ENCODE data around the gene CLPSL1. TPM values are rescaled to one million over a fixed set of nuclear protein-coding genes. Genes with fewer than 3 reads are reported as not detected.

The CLPSL1 gene
- total and polyA plus RNA-seq, 2 of the 4 experiments (the other 2 are of a cell fraction): not detected

DNA sequence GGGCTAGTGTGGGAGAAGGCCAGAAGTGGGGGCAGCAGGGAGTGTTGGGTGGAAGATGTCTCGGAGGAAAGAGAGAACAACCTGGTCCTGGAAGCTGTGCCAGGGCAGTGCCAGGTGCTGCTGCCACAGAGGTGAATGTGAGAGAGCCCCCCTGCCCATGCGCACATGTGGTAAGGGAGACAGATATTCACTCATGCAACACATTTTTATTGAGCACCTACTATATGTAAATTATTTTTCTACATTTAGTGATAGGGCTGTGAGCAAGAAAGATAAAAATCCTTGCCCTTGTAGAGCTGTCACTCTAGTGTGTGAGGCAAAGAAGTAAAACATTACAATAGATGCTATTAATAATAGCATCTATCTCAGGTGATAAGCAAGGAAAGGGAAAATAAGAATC lies 471 bp downstream of the CLPSL1 start:
- in situ Hi-C loops (cut with MboI; ENCODE audit: low sequenced_read_pairs) (no loop called here), intact Hi-C loops (cut with micrococcal nuclease) (no loop called here), dilution Hi-C loops (cut with HindIII; ENCODE audit: low sequenced_read_pairs, unreplicated experiment) (no loop called here)
- H3K4me3 ChIP-seq (ENCODE audit: insufficient read depth, low read depth, low read length): no peak overlapping the region
- H3K79me1 ChIP-seq (ENCODE audit: low read depth in 1 of 2, low read length in 2 of 2): no peaks in the 10 kb centered on the region
- H2AFZ ChIP-seq (replicated peaks; ENCODE audit: low read length, poor library complexity): no peak overlapping the region
- no CpG with 5 or more reads among the region's 2 CpGs for WGBS, 2 experiments (ENCODE audit: extremely low coverage in 2 of 2, insufficient read length in 1 of 2)
- H3K4me1 ChIP-seq (ENCODE audit: control insufficient read depth, insufficient read depth, low read length): no peaks in the 10 kb centered on the region
- ATAC-seq (ENCODE audit: low read depth) (no peak), DNase-seq (no peak)
- no peak overlapping the region for H2BK15ac ChIP-seq (ENCODE audit: low read depth, low read length)
- H2AK5ac ChIP-seq (ENCODE audit: low read depth, low read length): no peak overlapping the region
- no peak overlapping the region for H3K18ac ChIP-seq (ENCODE audit: low read depth, low read length)
- H2AK9ac ChIP-seq (replicated peaks; ENCODE audit: low read depth, low read length, poor library complexity): no peak overlapping the region
- no peak overlapping the region for H2BK20ac ChIP-seq (ENCODE audit: low read depth, low read length)
- H4K5ac ChIP-seq (ENCODE audit: low read depth, low read length): no peak overlapping the region
- peaks cover 36% of the 10 kb centered on the region for H3K27me3 ChIP-seq (ENCODE audit: control insufficient read depth, insufficient read depth, low read length)
- no peak overlapping the region for H3K4me2 ChIP-seq (ENCODE audit: low read depth, low read length)
- H4K8ac ChIP-seq (ENCODE audit: low read depth in 2 of 2, low read length in 2 of 2): no peak overlapping the region
- no TSS peak for BruUV-seq (replicated peaks)
- H3K4ac ChIP-seq (ENCODE audit: low read depth, low read length): no peak overlapping the region
- ChIA-PET POLR2A (ENCODE audit: unreplicated experiment) (no interaction called here), CTCF (no interaction called here)
- H4K91ac ChIP-seq (ENCODE audit: insufficient read depth, low read depth, low read length): no peak overlapping the region
- no peak overlapping the region for H3K14ac ChIP-seq (replicated peaks; ENCODE audit: low read depth, low read length)
- no peaks in the 10 kb centered on the region for H3K9me3 ChIP-seq (ENCODE audit: control insufficient read depth, insufficient read depth, low read length)
- H3K9me1 ChIP-seq (ENCODE audit: insufficient read depth, low read length): no peaks in the 10 kb centered on the region; the same call in 1 of the 2 replicates
- H3K23ac ChIP-seq (ENCODE audit: low read depth, low read length): no peak overlapping the region
- H2BK120ac ChIP-seq (ENCODE audit: low read depth, low read length): no peak overlapping the region
- H3K27ac ChIP-seq (ENCODE audit: insufficient read depth, low read length): no peak overlapping the region
- H3K9ac ChIP-seq (ENCODE audit: low read depth, low read length): no peak overlapping the region
- H2BK5ac ChIP-seq (ENCODE audit: low read depth, low read length, poor library complexity, severe bottlenecking): no peak overlapping the region
- H4K20me1 ChIP-seq (ENCODE audit: insufficient read depth, low read length): no peaks in the 10 kb centered on the region; the same call in 1 of the 2 replicates
- H3K36me3 ChIP-seq (ENCODE audit: control insufficient read depth, insufficient read depth, low read length): no peaks in the 10 kb centered on the region
- no peak overlapping the region for H3K56ac ChIP-seq (ENCODE audit: extremely low read depth, insufficient read depth, low read length)
- no peak for TF ChIP-seq MAFK (IDR thresholded peaks at IDR 0.05; ENCODE audit: low read depth, low read length)
- no peak for TF ChIP-seq FOS (IDR thresholded peaks at IDR 0.05; ENCODE audit: low read depth, low read length)
- TF ChIP-seq RFX5 (IDR thresholded peaks at IDR 0.05; ENCODE audit: low read depth, low read length): no peak
- no peak for TF ChIP-seq CEBPB (IDR thresholded peaks at IDR 0.05; ENCODE audit: low read depth, low read length)
- TF ChIP-seq SMC3 (IDR thresholded peaks at IDR 0.05; ENCODE audit: low read depth, low read length): no peak
- no peak for TF ChIP-seq CTCF (conservative IDR thresholded peaks at IDR 0.05; ENCODE audit: low read depth, low read length)
- no peak for TF ChIP-seq RCOR1 (IDR thresholded peaks at IDR 0.05; ENCODE audit: insufficient replicate concordance, low read length)
- no peak for TF ChIP-seq MXI1 (IDR thresholded peaks at IDR 0.05; ENCODE audit: borderline replicate concordance, low read depth, low read length)
- no peak for TF ChIP-seq USF2 (IDR thresholded peaks at IDR 0.05; ENCODE audit: low read depth, low read length)
- TF ChIP-seq NFE2L2 (IDR thresholded peaks at IDR 0.05; ENCODE audit: low read depth, low read length): no peak
- no peak for TF ChIP-seq RAD21 (IDR thresholded peaks at IDR 0.05; ENCODE audit: low read length)
- no peak for TF ChIP-seq BHLHE40 (IDR thresholded peaks at IDR 0.05; ENCODE audit: low read depth, low read length)
- TF ChIP-seq MAZ (IDR thresholded peaks at IDR 0.05; ENCODE audit: borderline replicate concordance, low read depth, low read length): no peak
- TF ChIP-seq CHD1 (IDR thresholded peaks at IDR 0.05; ENCODE audit: low read depth, low read length): no peak
- TF ChIP-seq, protein P1, sequence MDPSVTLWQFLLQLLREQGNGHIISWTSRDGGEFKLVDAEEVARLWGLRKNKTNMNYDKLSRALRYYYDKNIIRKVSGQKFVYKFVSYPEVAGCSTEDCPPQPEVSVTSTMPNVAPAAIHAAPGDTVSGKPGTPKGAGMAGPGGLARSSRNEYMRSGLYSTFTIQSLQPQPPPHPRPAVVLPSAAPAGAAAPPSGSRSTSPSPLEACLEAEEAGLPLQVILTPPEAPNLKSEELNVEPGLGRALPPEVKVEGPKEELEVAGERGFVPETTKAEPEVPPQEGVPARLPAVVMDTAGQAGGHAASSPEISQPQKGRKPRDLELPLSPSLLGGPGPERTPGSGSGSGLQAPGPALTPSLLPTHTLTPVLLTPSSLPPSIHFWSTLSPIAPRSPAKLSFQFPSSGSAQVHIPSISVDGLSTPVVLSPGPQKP (IDR thresholded peaks at IDR 0.05; ENCODE audit: borderline replicate concordance, low read depth, low read length): no peak
- TF ChIP-seq POLR2A (IDR thresholded peaks at IDR 0.05; ENCODE audit: low read depth, low read length): no peak
